ENCODE data around the gene ACO2. TPM values are rescaled to one million over a fixed set of nuclear protein-coding genes. Genes with fewer than 3 reads are reported as not detected.

ACO2 gene
- total and polyA plus RNA-seq, 4 experiments from 2014 or later, result 64.8 to 81.2 (median 72.3) TPM

DNA sequence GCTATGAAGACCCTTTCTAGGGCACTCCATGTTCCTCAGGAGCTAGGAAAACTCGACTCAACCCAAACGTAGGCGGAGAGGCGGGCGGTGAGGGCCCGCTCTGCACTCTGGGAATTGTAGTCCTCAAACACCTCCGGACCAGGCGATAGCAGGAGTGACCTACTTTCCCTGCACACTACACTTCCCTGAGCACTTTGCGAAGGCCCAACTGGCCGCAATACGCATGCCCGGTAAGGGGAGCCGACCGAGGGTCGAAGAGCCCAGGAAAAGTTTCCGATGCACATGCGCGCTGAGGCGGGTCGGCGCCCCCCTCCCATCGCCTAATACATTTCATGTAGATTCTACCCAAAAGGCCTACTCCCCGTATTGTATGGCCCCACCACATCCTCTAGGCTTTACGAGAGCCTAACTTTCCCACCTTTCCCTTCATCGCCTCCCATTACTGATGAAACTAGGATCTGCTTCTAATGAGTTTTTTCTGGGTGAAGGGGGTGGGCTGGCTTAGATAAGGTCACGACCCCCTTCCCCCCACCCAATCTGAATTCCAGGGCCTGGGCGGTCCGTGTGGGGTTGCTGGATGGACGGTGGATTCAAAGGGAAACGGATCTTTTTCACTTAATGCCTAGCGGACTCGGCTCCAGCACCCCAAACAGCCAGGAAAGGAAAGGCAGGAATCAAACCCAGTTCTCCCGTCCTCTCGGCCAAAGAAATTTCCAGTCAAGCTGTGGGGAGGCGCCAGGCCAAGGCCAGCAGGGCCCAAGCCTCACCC, 24.4 kb upstream of the ACO2 start:
- Histone ChIP-seq H3K27ac (ENCODE audit: low read depth, low read length) (peak overlapping the region; percentile 87), H3K36me3 (ENCODE audit: insufficient read depth, low read length) (no peaks in the 10 kb centered on the region), H3K4me3 (ENCODE audit: low read length in 2 of 2) (peak overlapping the region; percentile 71 to 96), H3K9me3 (ENCODE audit: control insufficient read depth in 1 of 2, low read length in 2 of 2) (no peaks in the 10 kb centered on the region), H3K27me3 (ENCODE audit: insufficient read depth, low read length) (no peaks in the 10 kb centered on the region), H3K4me1 (ENCODE audit: insufficient read depth, low read length) (peaks cover 18% of the 10 kb centered on the region)
- CTCF ChIA-PET (ENCODE audit: partially characterized antibody), result interaction anchor here (2.0 kb wide), 1 partner anchor 24 kb away, joined by 7 read pairs; the partner anchor contains the start of genes ACO2 and PHF5A
- H3K27ac Mint-ChIP-seq, result peak overlapping the region; percentile 92 to 99 (median 96)
- H3K4me1 Mint-ChIP-seq, result peaks cover 17 to 59% (median 28%) of the 10 kb centered on the region in 4 donors
- peak overlapping the region; percentile 90 to 100 (median 94) for H3K4me3 Mint-ChIP-seq
- H3K27me3 Mint-ChIP-seq, result peaks cover 0 to 2% of the 10 kb centered on the region in 2 donors
- peaks cover 0 to 8% (median 0%) of the 10 kb centered on the region in 8 donors for H3K9me3 Mint-ChIP-seq
- intact Hi-C loops (cut with micrococcal nuclease), result loop anchor here (1.0 to 10.0 kb wide), 6 partner anchors 24 to 492 kb away; partner anchors contain the start of genes EP300, PHF5A, PMM1 and RANGAP1
- H3K36me3 Mint-ChIP-seq, result peaks cover 0 to 44% of the 10 kb centered on the region in 2 donors
- peak; percentile 76 to 82 (median 78) for DNase-seq
- POLR2A ChIA-PET (ENCODE audit: partially characterized antibody), result interaction anchor here (0.7 to 10.7 kb wide), 14 partner anchors 8 to 635 kb away, joined by 3 to 261 read pairs (median 6); partner anchors contain the start of genes ACO2, DESI1, PHF5A and RANGAP1

- Histone ChIP-seq H3K4me1 (ENCODE audit: insufficient read depth, low read length) (peaks cover 18% of the 10 kb centered on the region), H3K36me3 (ENCODE audit: insufficient read depth, low read length) (no peaks in the 10 kb centered on the region), H3K27me3 (ENCODE audit: insufficient read depth, low read length) (no peaks in the 10 kb centered on the region), H3K9me3 (ENCODE audit: control insufficient read depth in 1 of 2, low read length in 2 of 2) (no peaks in the 10 kb centered on the region), H3K4me3 (ENCODE audit: low read length in 2 of 2) (peak overlapping the region; percentile 71 to 96), H3K27ac (ENCODE audit: low read depth, low read length) (peak overlapping the region; percentile 87)
- ChIA-PET CTCF (ENCODE audit: partially characterized antibody) (interaction anchor here (1.1 to 2.0 kb wide), 2 partner anchors 24 to 42 kb away, joined by 7 to 9 read pairs; partner anchors contain the start of genes ACO2 and PHF5A), POLR2A (ENCODE audit: partially characterized antibody) (interaction anchor here (0.7 to 10.7 kb wide), 21 partner anchors 9 to 634 kb away, joined by 3 to 261 read pairs (median 9); partner anchors contain the start of genes ACO2, DESI1, PHF5A and POLR3H)
- peak overlapping the region; percentile 92 to 99 (median 96) for H3K27ac Mint-ChIP-seq
- H3K9me3 Mint-ChIP-seq, result peaks cover 0 to 6% (median 0%) of the 10 kb centered on the region in 8 donors
- intact Hi-C loops (cut with micrococcal nuclease), result loop anchor here (2.0 to 10.0 kb wide), 3 partner anchors 139 to 493 kb away; partner anchors contain the start of genes DESI1, PMM1, RBX1 and XRCC6
- peaks cover 16 to 59% (median 28%) of the 10 kb centered on the region in 4 donors for H3K4me1 Mint-ChIP-seq
- peaks cover 0 to 44% of the 10 kb centered on the region in 2 donors for H3K36me3 Mint-ChIP-seq
- peak overlapping the region; percentile 90 to 100 (median 94) for H3K4me3 Mint-ChIP-seq
- DNase-seq, result peak; percentile 34 to 60 (median 46)
- H3K27me3 Mint-ChIP-seq, result peaks cover 0 to 2% of the 10 kb centered on the region in 2 donors
Observed at GRCh38 chr22:41445129-41446056, 23.5 kb upstream of the ACO2 start.

- Histone ChIP-seq H3K4me3 (ENCODE audit: low read length in 2 of 2) (peak overlapping the region; percentile 71 to 96), H3K36me3 (ENCODE audit: insufficient read depth, low read length) (no peaks in the 10 kb centered on the region), H3K27me3 (ENCODE audit: insufficient read depth, low read length) (no peaks in the 10 kb centered on the region), H3K9me3 (ENCODE audit: control insufficient read depth in 1 of 2, low read length in 2 of 2) (no peaks in the 10 kb centered on the region), H3K4me1 (ENCODE audit: insufficient read depth, low read length) (peaks cover 18% of the 10 kb centered on the region), H3K27ac (ENCODE audit: low read depth, low read length) (peak overlapping the region; percentile 87)
- Mint-ChIP-seq H3K27me3 (peaks cover 0 to 2% of the 10 kb centered on the region in 2 donors), H3K4me3 (peak overlapping the region; percentile 90 to 100 (median 96)), H3K4me1 (peaks cover 16 to 59% (median 28%) of the 10 kb centered on the region in 4 donors), H3K27ac (peak overlapping the region; percentile 94 to 99 (median 96)), H3K36me3 (peaks cover 0 to 44% of the 10 kb centered on the region in 2 donors), H3K9me3 (peaks cover 0 to 6% (median 0%) of the 10 kb centered on the region in 8 donors)
- ChIA-PET POLR2A (ENCODE audit: partially characterized antibody) (interaction anchor here (0.6 to 10.7 kb wide), 30 partner anchors 10 to 633 kb away, joined by 3 to 261 read pairs (median 6); partner anchors contain the start of genes ACO2, DESI1, EP300 and PHF5A), CTCF (ENCODE audit: partially characterized antibody) (interaction anchor here (1.1 to 2.0 kb wide), 3 partner anchors 23 to 221 kb away, joined by 4 to 9 read pairs (median 7); partner anchors contain the start of genes ACO2 and PHF5A)
- DNase-seq, result peak in 2 of 5 donors; percentile 1 to 9
- intact Hi-C loops (cut with micrococcal nuclease), result loop anchor here (2.0 to 10.0 kb wide), 3 partner anchors 139 to 494 kb away; partner anchors contain the start of genes DESI1, PMM1, RBX1 and XRCC6
Observed at GRCh38 chr22:41446057-41446501, 22.8 kb upstream of the ACO2 start.

DNA sequence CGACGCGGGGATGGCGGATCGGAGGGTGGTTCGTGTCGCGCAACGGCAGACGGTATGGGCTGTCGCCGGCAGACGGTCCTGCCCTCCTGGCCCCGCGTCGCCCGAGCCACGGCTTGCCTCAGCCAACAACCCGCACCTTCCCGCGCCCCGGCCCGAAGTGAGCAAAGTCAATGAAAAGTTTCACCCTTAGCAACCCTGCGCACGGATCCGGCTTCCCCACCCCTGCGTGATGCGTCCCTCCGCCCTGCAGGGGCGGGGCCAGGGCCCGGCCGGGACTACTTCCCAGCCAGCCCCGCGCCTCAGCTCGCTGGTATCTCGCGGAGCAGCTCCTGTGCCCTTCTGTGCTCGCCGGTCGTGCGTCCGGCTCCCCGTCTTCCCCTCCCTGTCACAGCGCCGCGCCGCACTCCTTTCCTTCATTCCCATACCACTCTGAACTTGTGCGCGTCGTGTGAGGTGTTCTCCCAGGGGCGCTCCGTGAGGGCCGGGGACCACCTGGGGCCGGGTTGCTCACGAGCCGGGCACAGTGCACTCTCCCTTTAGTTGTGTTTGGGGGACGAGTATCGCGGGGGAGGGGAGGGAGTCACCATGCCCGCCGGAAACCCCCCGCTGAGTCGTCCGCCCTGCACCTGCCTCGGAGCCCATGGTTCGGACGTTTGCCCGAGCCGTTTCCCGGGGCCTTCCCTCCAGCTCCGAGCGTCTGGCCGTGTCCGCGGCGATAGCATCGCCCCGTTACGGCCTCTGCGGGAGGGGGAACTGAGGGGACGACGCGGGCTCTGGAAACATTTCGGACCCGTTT, 22.1 kb upstream of the ACO2 start, which contains the start of gene TOB2:
Gene TOB2, minus strand, starts transcription at position 163 of the 796 bp plus-strand sequence. CDS start 9,456 bp downstream, outside the sequence.
- H3K9me3 Mint-ChIP-seq, result peaks cover 0 to 6% (median 0%) of the 10 kb centered on the region in 8 donors
- DNase-seq, result peak; percentile 92 to 94 (median 93)
- peaks cover 0 to 2% of the 10 kb centered on the region in 2 donors for H3K27me3 Mint-ChIP-seq
- peak within 1 kb of the TSS; percentile 90 to 100 (median 96) for H3K4me3 Mint-ChIP-seq
- peaks cover 16 to 59% (median 28%) of the 10 kb centered on the region in 4 donors for H3K4me1 Mint-ChIP-seq
- intact Hi-C loops (cut with micrococcal nuclease), result loop anchor here (2.0 to 10.0 kb wide), 3 partner anchors 138 to 495 kb away; partner anchors contain the start of genes DESI1, PMM1, RBX1 and XRCC6
- peak within 1 kb of the TSS; percentile 94 to 99 (median 96) for H3K27ac Mint-ChIP-seq
- H3K36me3 Mint-ChIP-seq, result peaks cover 0 to 42% of the 10 kb centered on the region in 2 donors
- CTCF ChIA-PET (ENCODE audit: partially characterized antibody), result interaction anchor here (1.1 to 2.0 kb wide), 2 partner anchors 22 to 220 kb away, joined by 4 to 7 read pairs; partner anchors contain the start of genes ACO2 and PHF5A
- Histone ChIP-seq H3K9me3 (ENCODE audit: control insufficient read depth in 1 of 2, low read length in 2 of 2) (no peaks in the 10 kb centered on the region), H3K27me3 (ENCODE audit: insufficient read depth, low read length) (no peaks in the 10 kb centered on the region), H3K27ac (ENCODE audit: low read depth, low read length) (peak within 1 kb of the TSS; percentile 87), H3K4me1 (ENCODE audit: insufficient read depth, low read length) (peaks cover 18% of the 10 kb centered on the region), H3K4me3 (ENCODE audit: low read length in 2 of 2) (peak within 1 kb of the TSS; percentile 71 to 96), H3K36me3 (ENCODE audit: insufficient read depth, low read length) (no peaks in the 10 kb centered on the region)
- POLR2A ChIA-PET (ENCODE audit: partially characterized antibody), result interaction anchor here (0.6 to 10.7 kb wide), 28 partner anchors 10 to 495 kb away, joined by 3 to 261 read pairs (median 6); partner anchors contain the start of genes ACO2, DESI1, EP300 and PHF5A

DNA sequence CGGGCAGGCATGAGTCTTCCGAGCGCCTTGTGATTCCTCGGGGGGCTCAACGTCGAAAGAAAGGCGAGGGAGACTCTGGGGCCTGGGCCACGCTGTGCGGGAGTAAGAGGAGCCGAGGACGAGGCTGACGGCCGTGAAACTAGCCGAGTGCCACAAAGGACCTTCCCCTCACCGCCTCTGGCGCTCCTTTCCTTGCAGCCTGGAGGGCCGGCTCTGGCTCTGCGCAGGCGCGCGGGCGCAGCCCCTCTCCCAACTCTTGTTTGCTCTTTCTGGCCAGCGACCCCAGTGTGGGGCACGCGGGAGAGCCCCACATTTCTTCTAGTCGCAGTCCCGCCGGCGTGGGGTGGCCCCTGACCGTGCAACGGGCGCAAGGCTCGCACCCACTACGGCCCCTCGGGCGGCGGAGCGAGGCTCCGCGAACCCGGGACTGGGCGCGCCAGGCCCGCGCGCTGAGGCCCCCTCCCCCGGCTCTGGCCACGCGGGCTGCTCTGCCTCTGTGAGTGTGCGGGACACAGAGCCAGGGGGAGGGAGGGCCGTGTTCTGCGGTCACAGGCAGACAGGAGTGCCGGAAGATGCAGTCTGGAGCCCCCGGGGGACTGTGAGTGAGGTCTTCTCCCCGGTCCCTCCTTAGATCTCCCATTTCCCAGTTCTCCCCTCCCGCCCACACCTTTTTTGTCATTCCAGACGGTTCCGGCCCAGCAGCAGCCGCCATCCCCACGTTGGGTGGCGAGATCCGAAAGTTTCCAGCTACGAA, 21.3 kb upstream of the ACO2 start:
- Mint-ChIP-seq H3K4me3 (peak overlapping the region; percentile 90 to 100 (median 96)), H3K9me3 (peaks cover 0 to 4% (median 0%) of the 10 kb centered on the region in 8 donors), H3K36me3 (peaks cover 0 to 39% of the 10 kb centered on the region in 2 donors), H3K27ac (peak overlapping the region; percentile 94 to 99 (median 98)), H3K4me1 (peaks cover 13 to 52% (median 24%) of the 10 kb centered on the region in 4 donors), H3K27me3 (peaks cover 0 to 2% of the 10 kb centered on the region in 2 donors)
- H3K36me3 ChIP-seq (ENCODE audit: insufficient read depth, low read length), result no peaks in the 10 kb centered on the region
- H3K27me3 ChIP-seq (ENCODE audit: insufficient read depth, low read length), result no peaks in the 10 kb centered on the region
- CTCF ChIA-PET (ENCODE audit: partially characterized antibody), result interaction anchor here (1.0 to 2.1 kb wide), 6 partner anchors 15 to 219 kb away, joined by 3 to 10 read pairs (median 5); partner anchors contain the start of genes ACO2 and PHF5A
- H3K4me1 ChIP-seq (ENCODE audit: insufficient read depth, low read length), result peaks cover 11% of the 10 kb centered on the region
- peak overlapping the region; percentile 71 to 94 for H3K4me3 ChIP-seq (ENCODE audit: low read length in 2 of 2)
- DNase-seq, result peak; percentile 50 to 74 (median 55)
- POLR2A ChIA-PET (ENCODE audit: partially characterized antibody), result interaction anchor here (0.6 to 10.7 kb wide), 38 partner anchors 10 to 1168 kb away, joined by 3 to 261 read pairs (median 6); partner anchors contain the start of genes ACO2, CCDC134, PHF5A and PMM1
- peak overlapping the region; percentile 87 for H3K27ac ChIP-seq (ENCODE audit: low read depth, low read length)
- no peaks in the 10 kb centered on the region for H3K9me3 ChIP-seq (ENCODE audit: control insufficient read depth in 1 of 2, low read length in 2 of 2)
- intact Hi-C loops (cut with micrococcal nuclease), result loop anchor here (1.0 to 10.0 kb wide), 7 partner anchors 21 to 495 kb away; partner anchors contain the start of genes DESI1, PHF5A, PMM1 and POLR3H

All from CD4-positive, alpha-beta memory T cell (primary cell).